ENCODE measurements around the gene SRSF5. TPM values are rescaled to one million over a fixed set of nuclear protein-coding genes. Genes with fewer than 3 reads are reported as not detected.
"Not testable (repeated sequence)": the region's sequence is repeated elsewhere in the genome, so short reads cannot be mapped to it uniquely, and the experiment has no call there.

Gene SRSF5
- 364 and 389 TPM in 2 replicates for total RNA-seq (2021)
- long read RNA-seq, transcript SRSF5-217 (8 exons, 1,500 nt), result major isoform, 349 of 811 reads
- long read RNA-seq, transcript SRSF5-212 (7 exons, 2,443 nt), result minor isoform, 8 of 811 reads
- long read RNA-seq, transcript SRSF5-201 (8 exons, 1,638 nt), result minor isoform, 51 of 811 reads
- long read RNA-seq, transcript SRSF5-207 (6 exons, 3,044 nt), result minor isoform, 15 of 811 reads
- long read RNA-seq, partial matches to known transcripts, result 61 of 811 reads
- long read RNA-seq, other reads (novel, unspliced or antisense), result 323 of 811 reads

DNA sequence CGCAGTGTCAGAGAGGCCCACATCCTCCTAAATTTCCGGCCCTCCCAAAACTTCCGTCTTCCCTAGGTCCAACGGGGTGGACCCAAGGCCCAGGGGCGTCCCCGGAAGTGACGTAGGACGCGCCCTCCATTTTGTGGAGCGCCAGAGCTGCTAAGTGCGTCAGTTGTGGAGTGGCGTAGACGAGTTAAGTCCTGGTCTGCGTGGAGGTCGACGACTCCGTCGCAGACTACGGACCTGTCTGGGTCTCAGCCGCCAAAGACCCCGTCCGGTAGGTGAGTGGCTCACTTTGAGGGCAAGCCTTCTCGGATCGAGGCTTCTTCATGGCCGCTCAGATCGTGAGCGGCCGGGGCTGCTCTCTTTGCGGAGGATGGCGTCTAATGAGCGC, at the start of gene SRSF5:
Gene SRSF5, plus strand, starts transcription at position 159 of the 385 bp plus-strand sequence. CDS start 1,015 bp downstream, outside the sequence.
- no peak within 1 kb of the TSS for H4K8ac ChIP-seq (replicated peaks; ENCODE audit: insufficient read length, low read depth, low read length)
- H3K36me3 Mint-ChIP-seq (ENCODE audit: insufficient read depth in 1 of 3, low read depth in 3 of 3), result peaks cover 40 to 47% (median 44%) of the 10 kb centered on the region in 3 experiments
- peak within 1 kb of the TSS; percentile 98; the same call in 1 of the 2 replicates for H3K4ac ChIP-seq (ENCODE audit: low read depth, low read length)
- H3K14ac ChIP-seq (ENCODE audit: insufficient read depth, low read length), result peak within 1 kb of the TSS; percentile 91
- H3K9me3 ChIP-seq (ENCODE audit: control insufficient read depth, low read depth, low read length), result no peaks in the 10 kb centered on the region
- H2BK20ac ChIP-seq (ENCODE audit: low read depth, low read length, poor library complexity, severe bottlenecking), result no peak within 1 kb of the TSS
- peak within 1 kb of the TSS; percentile 55 for H3K27ac ChIP-seq (ENCODE audit: insufficient read length, low read depth, low read length)
- H4K5ac ChIP-seq (ENCODE audit: insufficient read length, low read depth, low read length), result peak within 1 kb of the TSS; percentile 89
- H3K23ac ChIP-seq (ENCODE audit: insufficient read length, low read depth, low read length), result no peak within 1 kb of the TSS
- H3K23me2 ChIP-seq (ENCODE audit: insufficient read length, low read depth, low read length, poor library complexity, severe bottlenecking), result peaks cover 6% of the 10 kb centered on the region
- no peak within 1 kb of the TSS for H2AK5ac ChIP-seq (ENCODE audit: insufficient read length, low read length)
- H3K27ac Mint-ChIP-seq, result peak within 1 kb of the TSS; percentile 100
- peak within 1 kb of the TSS; percentile 84 for H3K18ac ChIP-seq (ENCODE audit: insufficient read length, low read depth, low read length)
- TF ChIP-seq, protein P1, sequence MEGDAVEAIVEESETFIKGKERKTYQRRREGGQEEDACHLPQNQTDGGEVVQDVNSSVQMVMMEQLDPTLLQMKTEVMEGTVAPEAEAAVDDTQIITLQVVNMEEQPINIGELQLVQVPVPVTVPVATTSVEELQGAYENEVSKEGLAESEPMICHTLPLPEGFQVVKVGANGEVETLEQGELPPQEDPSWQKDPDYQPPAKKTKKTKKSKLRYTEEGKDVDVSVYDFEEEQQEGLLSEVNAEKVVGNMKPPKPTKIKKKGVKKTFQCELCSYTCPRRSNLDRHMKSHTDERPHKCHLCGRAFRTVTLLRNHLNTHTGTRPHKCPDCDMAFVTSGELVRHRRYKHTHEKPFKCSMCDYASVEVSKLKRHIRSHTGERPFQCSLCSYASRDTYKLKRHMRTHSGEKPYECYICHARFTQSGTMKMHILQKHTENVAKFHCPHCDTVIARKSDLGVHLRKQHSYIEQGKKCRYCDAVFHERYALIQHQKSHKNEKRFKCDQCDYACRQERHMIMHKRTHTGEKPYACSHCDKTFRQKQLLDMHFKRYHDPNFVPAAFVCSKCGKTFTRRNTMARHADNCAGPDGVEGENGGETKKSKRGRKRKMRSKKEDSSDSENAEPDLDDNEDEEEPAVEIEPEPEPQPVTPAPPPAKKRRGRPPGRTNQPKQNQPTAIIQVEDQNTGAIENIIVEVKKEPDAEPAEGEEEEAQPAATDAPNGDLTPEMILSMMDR (conservative IDR thresholded peaks at IDR 0.05), result no peak
- peak within 1 kb of the TSS; percentile 12 for H2BK5ac ChIP-seq (ENCODE audit: insufficient read length, low read length)
- H3K27me3 Mint-ChIP-seq (ENCODE audit: low read depth), result peaks cover 5% of the 10 kb centered on the region
- H2AFZ ChIP-seq (ENCODE audit: low read length), result no peak within 1 kb of the TSS
- peaks cover 3% of the 10 kb centered on the region; the same call in 1 of the 2 replicates for H3K79me2 ChIP-seq (ENCODE audit: insufficient read depth, low read length)
- H3K27me3 ChIP-seq (ENCODE audit: insufficient read depth, low read length), result no peaks in the 10 kb centered on the region; the same call in 1 of the 2 replicates
- H2BK12ac ChIP-seq (ENCODE audit: insufficient read length, low read depth, low read length), result no peak within 1 kb of the TSS
- H3K9me3 Mint-ChIP-seq, result no peaks in the 10 kb centered on the region
- peak within 1 kb of the TSS; percentile 97 for H2BK120ac ChIP-seq (ENCODE audit: low read depth, low read length, poor library complexity, severe bottlenecking)
- WGBS (ENCODE audit: extremely low coverage, insufficient read length, low lambda C conversion rate), result no CpG with 5 or more reads among the region's 31 CpGs
- peak within 1 kb of the TSS; percentile 99 for H4K91ac ChIP-seq (ENCODE audit: insufficient read length, low read depth, low read length)
- peak within 1 kb of the TSS; percentile 99 to 100 for H3K4me3 Mint-ChIP-seq
- H3K4me1 Mint-ChIP-seq, result peaks cover 19 to 29% of the 10 kb centered on the region in 2 experiments
- no peaks in the 10 kb centered on the region for H4K20me1 ChIP-seq (ENCODE audit: control insufficient read depth, insufficient read depth, insufficient read length)
- no peaks in the 10 kb centered on the region for H3K4me1 ChIP-seq (ENCODE audit: insufficient read depth, low read length)
- peak within 1 kb of the TSS; percentile 91 for H3K56ac ChIP-seq (ENCODE audit: insufficient read length, low read depth, low read length)
- peak within 1 kb of the TSS; percentile 94 for H3K9ac ChIP-seq (ENCODE audit: extremely low read depth, insufficient read length, low read length)
- H3K4me2 ChIP-seq (ENCODE audit: insufficient read depth, insufficient read length, low read length), result peak within 1 kb of the TSS; percentile 54
- peak; percentile 96 for DNase-seq
- H3T11ph ChIP-seq (ENCODE audit: low read length), result peak within 1 kb of the TSS; percentile 26
- H3K79me1 ChIP-seq (ENCODE audit: insufficient read depth, low read depth, low read length, poor library complexity, severe bottlenecking), result peaks cover 6% of the 10 kb centered on the region
- no peak within 1 kb of the TSS for H2BK15ac ChIP-seq (ENCODE audit: low read depth, low read length)

DNA sequence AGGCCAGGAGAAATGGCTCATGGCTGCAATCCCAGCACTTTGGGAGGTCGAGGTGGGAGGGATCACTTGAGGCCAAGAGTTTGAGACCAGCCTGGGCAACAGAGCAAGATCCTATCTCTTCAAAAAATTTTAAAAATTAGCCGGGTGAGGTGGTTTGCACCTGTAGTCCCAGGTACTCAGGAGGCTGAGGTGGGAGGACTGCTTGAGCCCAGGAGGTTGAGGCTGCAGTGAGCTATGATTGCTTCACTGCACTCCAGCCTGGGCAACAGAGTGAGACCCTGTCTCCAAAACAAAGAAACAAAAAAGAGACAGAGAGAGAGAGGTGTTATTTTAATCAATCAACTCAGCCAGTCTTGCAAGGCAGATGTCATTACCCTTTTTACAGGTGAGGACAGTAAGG, 48.3 kb upstream of the SRSF5 start:
- not testable (repeated sequence) for H3K4me1 ChIP-seq (ENCODE audit: insufficient read depth, low read length); DNase-seq; H3K4ac ChIP-seq (ENCODE audit: low read depth, low read length); H3K9me3 Mint-ChIP-seq; H3K27me3 ChIP-seq (ENCODE audit: insufficient read depth, low read length); H3K4me3 Mint-ChIP-seq; H3K23ac ChIP-seq (ENCODE audit: insufficient read length, low read depth, low read length); H3K18ac ChIP-seq (ENCODE audit: insufficient read length, low read depth, low read length); H2BK12ac ChIP-seq (ENCODE audit: insufficient read length, low read depth, low read length); H4K20me1 ChIP-seq (ENCODE audit: control insufficient read depth, insufficient read depth, insufficient read length); H2BK20ac ChIP-seq (ENCODE audit: low read depth, low read length, poor library complexity, severe bottlenecking); H2BK120ac ChIP-seq (ENCODE audit: low read depth, low read length, poor library complexity, severe bottlenecking); H3K36me3 Mint-ChIP-seq (ENCODE audit: insufficient read depth in 1 of 3, low read depth in 3 of 3); H3K27ac ChIP-seq (ENCODE audit: insufficient read length, low read depth, low read length); H3K4me2 ChIP-seq (ENCODE audit: insufficient read depth, insufficient read length, low read length); H2AK5ac ChIP-seq (ENCODE audit: insufficient read length, low read length); H3K27me3 Mint-ChIP-seq (ENCODE audit: low read depth); H3K79me1 ChIP-seq (ENCODE audit: insufficient read depth, low read depth, low read length, poor library complexity, severe bottlenecking); H4K5ac ChIP-seq (ENCODE audit: insufficient read length, low read depth, low read length); H4K91ac ChIP-seq (ENCODE audit: insufficient read length, low read depth, low read length); H3K9ac ChIP-seq (ENCODE audit: extremely low read depth, insufficient read length, low read length); H2AFZ ChIP-seq (ENCODE audit: low read length); H3T11ph ChIP-seq (ENCODE audit: low read length); H3K56ac ChIP-seq (ENCODE audit: insufficient read length, low read depth, low read length); H3K23me2 ChIP-seq (ENCODE audit: insufficient read length, low read depth, low read length, poor library complexity, severe bottlenecking); H4K8ac ChIP-seq (replicated peaks; ENCODE audit: insufficient read length, low read depth, low read length); H3K9me3 ChIP-seq (ENCODE audit: control insufficient read depth, low read depth, low read length); H2BK15ac ChIP-seq (ENCODE audit: low read depth, low read length); H2BK5ac ChIP-seq (ENCODE audit: insufficient read length, low read length); H3K79me2 ChIP-seq (ENCODE audit: insufficient read depth, low read length); H3K14ac ChIP-seq (ENCODE audit: insufficient read depth, low read length)
- H3K27ac Mint-ChIP-seq, result 0 out of 7 replicates have a peak overlapping the region, but pooled peaks of 1 of the 3 experiments have one; percentile 23
- H3K4me1 Mint-ChIP-seq, result peaks cover 38 to 40% of the 10 kb centered on the region in 2 experiments
- WGBS (ENCODE audit: extremely low coverage, insufficient read length, low lambda C conversion rate), result no CpG with 5 or more reads among the region's 2 CpGs
